Stimulated activated CD4-positive, alpha-beta T cell treated with anti-CD3 and anti-CD28 coated beads, Interleukin-4, amount 100 ng/mL, for 4 hours (primary cell): ENCODE measurements around the gene NOTCH2.

Experiments
- DNase-seq, 2 experiments: peaks; one replicate each; pipeline ENCODE4 v3.0.0-alpha.2; 2020

The NOTCH2 gene

DNA sequence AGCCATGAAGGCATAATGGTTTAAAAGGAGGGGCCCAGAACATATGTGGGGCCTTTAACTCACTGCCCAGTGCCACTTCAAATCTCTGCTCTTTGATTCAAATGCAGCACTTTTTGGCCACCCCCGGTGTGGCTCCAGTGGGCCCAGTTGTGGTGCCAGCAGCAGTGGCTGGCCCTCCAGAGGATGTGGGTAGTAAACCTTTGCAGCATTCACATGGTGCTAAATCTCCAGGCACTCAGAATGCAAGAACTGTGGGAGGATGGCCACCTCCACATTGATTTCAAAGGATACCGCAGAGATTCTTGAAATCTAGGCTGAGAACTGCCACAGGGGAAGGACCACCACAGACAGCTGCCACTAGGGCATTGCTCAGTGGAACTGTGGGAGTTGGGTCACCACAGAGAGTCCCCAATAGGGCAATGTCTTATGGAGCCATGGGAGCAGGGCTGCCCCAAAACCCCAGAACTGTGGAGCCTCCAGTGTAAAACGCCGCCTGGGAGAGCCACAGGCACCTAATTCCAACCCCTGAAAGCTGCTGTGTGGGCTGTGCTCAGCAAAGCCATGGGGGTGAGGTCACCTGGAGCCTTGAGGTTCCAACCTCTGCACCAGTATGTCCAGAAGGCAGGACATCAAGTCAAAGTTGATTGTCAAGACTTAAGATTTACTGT lies 166.6 kb downstream of the NOTCH2 start:
- no peak for DNase-seq

DNA sequence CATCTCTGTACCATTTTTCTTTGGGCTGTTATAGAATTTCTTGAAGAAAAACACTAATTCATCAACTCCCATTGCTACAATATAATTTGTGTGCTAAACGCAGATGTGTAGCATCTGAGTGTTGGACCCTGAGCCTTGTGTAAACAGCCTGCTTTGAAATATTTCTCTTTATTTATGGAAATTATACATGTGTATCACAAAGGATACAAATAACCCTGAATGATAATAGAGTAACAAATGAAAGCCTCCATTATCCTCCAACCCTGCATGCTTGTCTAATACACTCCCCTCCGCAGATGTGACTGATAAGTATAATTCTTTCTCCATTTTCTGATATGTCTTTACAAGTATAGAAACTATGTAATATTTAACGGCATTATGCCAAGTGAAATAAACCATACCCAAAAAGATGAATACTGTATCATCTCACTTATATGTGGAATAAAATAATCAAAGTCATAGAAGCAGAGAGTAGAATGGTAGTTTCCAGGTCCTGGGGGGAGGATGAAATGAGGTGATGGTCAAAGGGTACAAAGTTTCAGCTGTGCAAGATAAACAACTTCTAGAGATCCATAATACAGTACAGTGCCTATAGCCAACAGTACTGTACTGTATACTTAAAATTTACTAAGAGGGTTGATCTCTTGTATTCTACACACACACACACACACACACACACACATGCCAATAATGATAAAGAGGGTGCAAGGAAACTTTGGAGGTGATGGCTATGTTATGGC lies 170.3 kb downstream of the NOTCH2 start:
- DNase-seq: no peak

DNA sequence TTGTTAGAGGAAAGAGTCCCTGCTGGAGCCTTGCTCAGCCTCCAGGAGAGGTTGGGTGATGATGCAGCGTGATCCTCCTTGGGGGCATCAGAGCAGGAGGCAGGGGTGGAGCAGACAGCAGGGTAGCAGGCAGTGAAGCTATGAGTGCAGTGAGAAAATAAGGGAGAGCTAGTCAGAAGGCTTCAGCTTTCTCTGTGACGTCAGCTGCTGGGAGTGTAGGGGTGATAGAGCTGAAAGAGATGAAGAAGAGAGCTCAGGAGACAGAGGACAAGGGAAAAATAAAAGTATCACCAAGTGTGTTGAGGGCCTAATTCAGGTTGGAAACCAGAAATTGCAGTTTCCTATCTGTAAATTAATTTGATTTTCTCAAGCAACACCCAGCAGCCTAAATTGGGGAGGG lies 170.9 kb downstream of the NOTCH2 start:
- no peak for DNase-seq

GRCh38 chr1:119896303-119896702 lies 173.2 kb downstream of the NOTCH2 start, which contains the start of gene ADAM30:
Gene ADAM30 (minus strand): TSS chr1:119896515. CDS start chr1:119896336, 179 bp downstream.
- no peak for DNase-seq

GRCh38 chr1:119895102-119895501 lies 174.4 kb downstream of the NOTCH2 start:
- DNase-seq: no peak

GRCh38 chr1:119893827-119894700 lies 175.4 kb downstream of the NOTCH2 start:
- DNase-seq: no peak

DNA sequence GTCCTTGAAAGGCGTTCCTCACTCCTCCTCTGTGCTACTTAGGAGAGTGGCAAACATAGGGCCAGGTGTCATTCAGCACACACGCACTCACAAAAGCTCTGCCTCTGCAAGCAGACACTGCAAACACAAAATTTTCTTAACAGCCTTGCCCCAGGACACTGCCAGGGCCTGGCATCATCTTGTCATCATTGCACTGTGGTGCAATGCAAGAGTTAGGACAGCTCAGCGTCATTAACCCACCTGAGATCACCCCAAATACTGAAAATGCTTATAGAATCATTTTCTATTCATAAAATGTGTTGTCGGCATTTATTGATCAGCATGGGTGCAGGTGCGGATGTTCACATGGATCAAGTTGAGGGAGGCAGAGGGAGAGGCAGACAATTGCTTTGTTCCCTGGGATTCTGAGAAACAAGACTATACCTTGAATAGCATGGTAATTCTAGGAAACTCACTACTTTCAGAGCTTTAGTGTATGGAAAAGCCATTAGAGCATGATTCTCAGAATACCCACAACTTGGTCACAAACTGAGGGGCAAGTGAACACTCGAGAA lies 176.1 kb downstream of the NOTCH2 start:
- DNase-seq: no peak

DNA sequence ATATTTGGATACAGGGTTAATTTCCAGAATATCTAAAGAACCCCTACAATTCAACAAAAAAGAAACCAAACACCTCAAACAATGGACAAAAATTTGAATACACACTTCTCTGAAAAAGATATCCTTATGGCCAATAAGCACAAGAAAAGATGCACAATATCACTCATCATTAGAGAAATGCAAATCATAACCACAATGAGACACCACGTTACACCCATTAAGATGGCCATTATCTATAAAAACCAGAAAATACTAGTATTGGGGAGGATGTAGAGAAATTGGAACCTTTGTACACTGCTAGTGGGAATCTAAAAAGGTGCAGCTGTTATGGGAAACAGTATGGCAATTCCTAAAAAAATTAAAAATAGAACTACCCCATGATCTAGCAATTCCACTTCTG lies 178.1 kb downstream of the NOTCH2 start:
- DNase-seq: no peak

GRCh38 chr1:119888476-119888875 lies 181.0 kb downstream of the NOTCH2 start:
- DNase-seq: no peak

- no peak for DNase-seq
Measured at GRCh38 chr1:119887427-119887826, 182.0 kb downstream of the NOTCH2 start.

- DNase-seq: peak; percentile 30 to 50
Measured at GRCh38 chr1:119885903-119886783, 183.3 kb downstream of the NOTCH2 start.

GRCh38 chr1:119884711-119885110 lies 184.8 kb downstream of the NOTCH2 start:
- DNase-seq: no peak

DNA sequence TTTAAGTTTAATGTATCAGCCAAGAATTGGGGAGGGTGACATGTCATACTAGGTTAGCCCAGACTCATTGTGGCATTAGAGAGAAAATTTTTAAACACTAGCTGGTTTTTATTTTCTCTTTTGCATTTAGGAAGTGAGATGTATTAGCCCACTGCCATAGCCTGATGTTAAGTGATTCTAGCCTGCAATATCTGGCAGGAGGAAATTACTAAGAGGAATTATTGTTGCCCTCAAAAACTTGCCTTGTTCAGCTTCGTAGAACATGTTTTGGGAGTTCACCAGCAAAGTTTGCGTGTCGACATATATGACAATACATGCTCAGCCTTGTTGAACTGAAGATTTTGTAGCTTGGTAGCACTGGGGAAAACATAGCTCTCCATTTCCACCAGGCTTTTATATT lies 185.6 kb downstream of the NOTCH2 start:
- no peak for DNase-seq

GRCh38 chr1:119882132-119883049 lies 187.1 kb downstream of the NOTCH2 start:
- no peak for DNase-seq

- DNase-seq: no peak
Measured at GRCh38 chr1:119879510-119880434, 189.7 kb downstream of the NOTCH2 start.

- no peak for DNase-seq
Measured at GRCh38 chr1:119878171-119878570, 191.3 kb downstream of the NOTCH2 start.

- DNase-seq: no peak
Measured at GRCh38 chr1:119874186-119874585, 195.3 kb downstream of the NOTCH2 start.

- no peak for DNase-seq
Measured at GRCh38 chr1:119873135-119874015, 196.1 kb downstream of the NOTCH2 start.

GRCh38 chr1:119871881-119872280 lies 197.6 kb downstream of the NOTCH2 start:
- no peak for DNase-seq
